Neural cell (in vitro differentiated cells): ENCODE results near the gene PIP4K2A. TPM values are rescaled to one million over a fixed set of nuclear protein-coding genes. Genes with fewer than 3 reads are reported as not detected.

Source experiments
- H2AFZ ChIP-seq: fragments of 200-600, 300-800 bp; sonication (generic), shearing (Covaris generic); 2 replicates; pipeline ENCODE4 v1.6.0; 2014; ENCODE audit warnings: low read depth, mild to moderate bottlenecking, antibody characterized with exemption, low read length, moderate library complexity
- H3F3A ChIP-seq: fragments of 200-600 bp; shearing (Covaris generic); 2 replicates; pipeline ENCODE4 v1.6.1; 2016; ENCODE audit warnings: mild to moderate bottlenecking, moderate library complexity, mixed read lengths, antibody characterized with exemption, low read length; ENCODE audit not compliant: insufficient read depth, poor library complexity, severe bottlenecking
- H3K27ac ChIP-seq: fragments of 200-600, 300-800 bp; sonication (generic), shearing (Covaris generic); 2 replicates; pipeline ENCODE4 v1.5.1; 2014; ENCODE audit warnings: mild to moderate bottlenecking, low read length, moderate library complexity
- H3K27me3 ChIP-seq: fragments of 300-800, 200-600 bp; sonication (generic), shearing (Covaris generic); 2 replicates; pipeline ENCODE4 v1.6.0; 2014; ENCODE audit warnings: mild to moderate bottlenecking, low read depth, low read length, moderate library complexity; ENCODE audit not compliant: insufficient read depth
- H3K36me3 ChIP-seq: fragments of 300-800, 200-600 bp; sonication (generic), shearing (Covaris generic); 2 replicates; pipeline ENCODE4 v1.5.1; 2014; ENCODE audit warnings: mild to moderate bottlenecking, antibody characterized with exemption, low read length, moderate library complexity; ENCODE audit not compliant: insufficient read depth
- H3K4me2 ChIP-seq: fragments of 300-800, 200-600 bp; sonication (generic), shearing (Covaris generic); 2 replicates; pipeline ENCODE4 v1.6.0; 2014; ENCODE audit warnings: mild to moderate bottlenecking, low read length
- H3K4me3 ChIP-seq: fragments of 300-800, 200-600 bp; sonication (generic), shearing (Covaris generic); 2 replicates; pipeline ENCODE4 v1.5.1; 2014; ENCODE audit warnings: mild to moderate bottlenecking, low read length, moderate library complexity
- H3K79me2 ChIP-seq: fragments of 200-600 bp; shearing (Covaris generic); replicated peaks from 2 replicates; pipeline ENCODE4 v1.6.0; 2014; ENCODE audit warnings: mild to moderate bottlenecking, low read length, moderate library complexity; ENCODE audit not compliant: insufficient read depth
- H3K9ac ChIP-seq: fragments of 300-800, 200-600 bp; sonication (generic), shearing (Covaris generic); 2 replicates; pipeline ENCODE4 v1.6.1; 2016; ENCODE audit warnings: mild to moderate bottlenecking, low read length, mixed read lengths
- H3K9me2 ChIP-seq: fragments of 200-600 bp; shearing (Covaris generic); 2 replicates; pipeline ENCODE4 v1.6.1; 2016; ENCODE audit warnings: mild to moderate bottlenecking, low read length, mixed read lengths; ENCODE audit not compliant: insufficient read depth
- H3K9me3 ChIP-seq: fragments of 200-600, 300-800 bp; sonication (generic), shearing (Covaris generic); 2 replicates; pipeline ENCODE4 v1.6.1; 2016; ENCODE audit warnings: mild to moderate bottlenecking, mixed run types, low read length, moderate library complexity, mixed read lengths
- H4K20me1 ChIP-seq: fragments of 200-600 bp; shearing (Covaris generic); 2 replicates; pipeline ENCODE4 v1.6.1; 2016; ENCODE audit warnings: mild to moderate bottlenecking, mixed run types; ENCODE audit not compliant: insufficient read depth
- EP300 ChIP-seq: fragments of 450-650 bp; conservative IDR thresholded peaks from 2 replicates; pipeline ENCODE4 v1.6.1; 2014; ENCODE audit warnings: antibody characterized with exemption, mild to moderate bottlenecking, moderate library complexity; ENCODE audit not compliant: poor library complexity, severe bottlenecking
- EZH2 ChIP-seq: fragments of 200-600, 300-800 bp; shearing (Covaris generic), sonication (generic); IDR thresholded peaks from 2 replicates; pipeline ENCODE4 v1.6.1; 2014; ENCODE audit warnings: antibody characterized with exemption, low read length, borderline replicate concordance, mild to moderate bottlenecking; ENCODE audit not compliant: insufficient read depth, poor library complexity, severe bottlenecking
- MXI1 ChIP-seq: fragments of 450-650 bp; conservative IDR thresholded peaks from 2 replicates; pipeline ENCODE4 v1.6.1; 2014; ENCODE audit warnings: antibody characterized with exemption, mild to moderate bottlenecking; ENCODE audit not compliant: poor library complexity, severe bottlenecking
- POLR2AphosphoS5 ChIP-seq: IDR thresholded peaks from 2 replicates; pipeline ENCODE4 v1.6.1; 2012
- RAD21 ChIP-seq: fragments of 450-650 bp; conservative IDR thresholded peaks from 2 replicates; pipeline ENCODE4 v1.6.1; 2014; ENCODE audit warnings: antibody characterized with exemption, mild to moderate bottlenecking, moderate library complexity
- SMC3 ChIP-seq: fragments of 450-650 bp; conservative IDR thresholded peaks from 2 replicates; pipeline ENCODE4 v1.6.1; 2014; ENCODE audit warnings: antibody characterized with exemption, mild to moderate bottlenecking, moderate library complexity; ENCODE audit not compliant: poor library complexity
- TAF1 ChIP-seq: IDR thresholded peaks from 2 replicates; pipeline ENCODE4 v1.6.1; 2012; ENCODE audit warnings: low read depth
- polyA plus RNA-seq: library from polyadenylated mRNA; depleted of rRNA; stranded (reverse); fragments of >200 nt; gene quantifications from 2 replicates; pipeline ENCODE4 v1.2.3, GENCODE V29; 2014
- TF ChIP-seq, protein P1 (sequence below): IDR thresholded peaks from 2 replicates; pipeline ENCODE4 v1.6.1; 2012; ENCODE audit warnings: borderline replicate concordance
- TF ChIP-seq, protein P2 (sequence below): fragments of 450-650 bp; IDR thresholded peaks from 2 replicates; pipeline ENCODE4 v1.5.1; 2014; ENCODE audit warnings: antibody characterized with exemption, mild to moderate bottlenecking, moderate library complexity; ENCODE audit not compliant: poor library complexity, severe bottlenecking

The PIP4K2A gene
- polyA plus RNA-seq, 1 donor from 2014 or later = 12.6 TPM

GRCh38 chr10:22647244-22647643 lies 67.1 kb downstream of the PIP4K2A start:
- H3K4me2 ChIP-seq = no peak overlapping the region
- no peak overlapping the region for H3K27ac ChIP-seq
- H3K9me2 ChIP-seq = no peaks in the 10 kb centered on the region
- H3K79me2 ChIP-seq = no peaks in the 10 kb centered on the region
- no peaks in the 10 kb centered on the region for H4K20me1 ChIP-seq
- no peaks in the 10 kb centered on the region for H3F3A ChIP-seq
- no peak overlapping the region for H3K4me3 ChIP-seq
- H3K27me3 ChIP-seq = no peaks in the 10 kb centered on the region
- no peaks in the 10 kb centered on the region for H3K36me3 ChIP-seq
- no peak for TF ChIP-seq EP300
- TF ChIP-seq TAF1 = no peak
- TF ChIP-seq, protein P1, sequence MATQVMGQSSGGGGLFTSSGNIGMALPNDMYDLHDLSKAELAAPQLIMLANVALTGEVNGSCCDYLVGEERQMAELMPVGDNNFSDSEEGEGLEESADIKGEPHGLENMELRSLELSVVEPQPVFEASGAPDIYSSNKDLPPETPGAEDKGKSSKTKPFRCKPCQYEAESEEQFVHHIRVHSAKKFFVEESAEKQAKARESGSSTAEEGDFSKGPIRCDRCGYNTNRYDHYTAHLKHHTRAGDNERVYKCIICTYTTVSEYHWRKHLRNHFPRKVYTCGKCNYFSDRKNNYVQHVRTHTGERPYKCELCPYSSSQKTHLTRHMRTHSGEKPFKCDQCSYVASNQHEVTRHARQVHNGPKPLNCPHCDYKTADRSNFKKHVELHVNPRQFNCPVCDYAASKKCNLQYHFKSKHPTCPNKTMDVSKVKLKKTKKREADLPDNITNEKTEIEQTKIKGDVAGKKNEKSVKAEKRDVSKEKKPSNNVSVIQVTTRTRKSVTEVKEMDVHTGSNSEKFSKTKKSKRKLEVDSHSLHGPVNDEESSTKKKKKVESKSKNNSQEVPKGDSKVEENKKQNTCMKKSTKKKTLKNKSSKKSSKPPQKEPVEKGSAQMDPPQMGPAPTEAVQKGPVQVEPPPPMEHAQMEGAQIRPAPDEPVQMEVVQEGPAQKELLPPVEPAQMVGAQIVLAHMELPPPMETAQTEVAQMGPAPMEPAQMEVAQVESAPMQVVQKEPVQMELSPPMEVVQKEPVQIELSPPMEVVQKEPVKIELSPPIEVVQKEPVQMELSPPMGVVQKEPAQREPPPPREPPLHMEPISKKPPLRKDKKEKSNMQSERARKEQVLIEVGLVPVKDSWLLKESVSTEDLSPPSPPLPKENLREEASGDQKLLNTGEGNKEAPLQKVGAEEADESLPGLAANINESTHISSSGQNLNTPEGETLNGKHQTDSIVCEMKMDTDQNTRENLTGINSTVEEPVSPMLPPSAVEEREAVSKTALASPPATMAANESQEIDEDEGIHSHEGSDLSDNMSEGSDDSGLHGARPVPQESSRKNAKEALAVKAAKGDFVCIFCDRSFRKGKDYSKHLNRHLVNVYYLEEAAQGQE = no peak
- TF ChIP-seq, protein P2, sequence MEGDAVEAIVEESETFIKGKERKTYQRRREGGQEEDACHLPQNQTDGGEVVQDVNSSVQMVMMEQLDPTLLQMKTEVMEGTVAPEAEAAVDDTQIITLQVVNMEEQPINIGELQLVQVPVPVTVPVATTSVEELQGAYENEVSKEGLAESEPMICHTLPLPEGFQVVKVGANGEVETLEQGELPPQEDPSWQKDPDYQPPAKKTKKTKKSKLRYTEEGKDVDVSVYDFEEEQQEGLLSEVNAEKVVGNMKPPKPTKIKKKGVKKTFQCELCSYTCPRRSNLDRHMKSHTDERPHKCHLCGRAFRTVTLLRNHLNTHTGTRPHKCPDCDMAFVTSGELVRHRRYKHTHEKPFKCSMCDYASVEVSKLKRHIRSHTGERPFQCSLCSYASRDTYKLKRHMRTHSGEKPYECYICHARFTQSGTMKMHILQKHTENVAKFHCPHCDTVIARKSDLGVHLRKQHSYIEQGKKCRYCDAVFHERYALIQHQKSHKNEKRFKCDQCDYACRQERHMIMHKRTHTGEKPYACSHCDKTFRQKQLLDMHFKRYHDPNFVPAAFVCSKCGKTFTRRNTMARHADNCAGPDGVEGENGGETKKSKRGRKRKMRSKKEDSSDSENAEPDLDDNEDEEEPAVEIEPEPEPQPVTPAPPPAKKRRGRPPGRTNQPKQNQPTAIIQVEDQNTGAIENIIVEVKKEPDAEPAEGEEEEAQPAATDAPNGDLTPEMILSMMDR = no peak
- TF ChIP-seq EZH2 = no peak
- TF ChIP-seq RAD21 = no peak
- TF ChIP-seq MXI1 = no peak
- TF ChIP-seq SMC3 = no peak
- TF ChIP-seq POLR2AphosphoS5 = no peak
- H3K9me3 ChIP-seq = no peaks in the 10 kb centered on the region
- no peak overlapping the region for H3K9ac ChIP-seq
- no peak overlapping the region for H2AFZ ChIP-seq

DNA sequence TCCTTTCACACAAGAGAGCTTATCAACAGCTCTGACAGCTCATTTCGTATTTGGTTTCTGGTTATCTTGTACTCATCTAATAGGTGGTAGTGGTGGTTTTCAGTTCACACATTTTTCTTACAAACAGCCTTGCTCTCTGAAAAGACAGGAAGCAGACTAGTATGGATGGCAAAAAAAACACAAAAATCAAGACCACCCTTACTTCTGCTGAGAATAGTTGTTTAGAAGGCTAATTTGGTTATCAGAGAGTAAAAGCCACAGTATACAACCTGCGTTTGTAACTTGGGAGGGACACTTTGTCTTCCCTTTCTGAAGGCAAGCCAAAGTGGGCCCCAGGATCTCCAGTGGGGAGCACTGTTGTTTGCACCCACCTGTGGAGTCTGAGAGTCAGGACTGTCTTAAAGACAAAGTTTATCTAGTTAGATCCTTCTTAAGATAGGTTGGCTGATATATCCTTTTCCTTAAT lies 68.0 kb downstream of the PIP4K2A start:
- Histone ChIP-seq H3K4me3 (no peak overlapping the region), H3K27ac (no peak overlapping the region), H3K9me3 (no peaks in the 10 kb centered on the region), H3K27me3 (no peaks in the 10 kb centered on the region), H3K36me3 (no peaks in the 10 kb centered on the region), H4K20me1 (no peaks in the 10 kb centered on the region), H3K9me2 (no peaks in the 10 kb centered on the region), H3K9ac (no peak overlapping the region), H2AFZ (no peak overlapping the region), H3K4me2 (no peak overlapping the region), H3K79me2 (no peaks in the 10 kb centered on the region), H3F3A (no peaks in the 10 kb centered on the region)
- no peak for TF ChIP-seq RAD21
- TF ChIP-seq EP300 = no peak
- TF ChIP-seq, protein P2 = no peak
- no peak for TF ChIP-seq TAF1
- TF ChIP-seq, protein P1 = no peak
- TF ChIP-seq POLR2AphosphoS5 = no peak
